Activated CD8-positive, alpha-beta memory T cell treated with anti-CD3 and anti-CD28 coated beads, Interleukin-2, amount 10 ng/mL, durations not matched to agents 7 days and 5 days (primary cell): ENCODE data around the gene SLC35B2. TPM values are rescaled to one million over a fixed set of nuclear protein-coding genes. Genes with fewer than 3 reads are reported as not detected.

Experiments used
- ATAC-seq: fragments of 150-1000 bp; cut with Tn5 transposase; one replicate; pipeline ENCODE4 v1.10.0; 2021; ENCODE audit warnings: moderate library complexity
- CTCF ChIA-PET: fragments of 350-600 bp; sonication (Branson Sonifier 250); formaldehyde crosslinking; loops from one replicate; lab custom pipeline; 2021; ENCODE audit warnings: antibody characterized with exemption; lab: Charles Lee
- DNase-seq: peaks from one replicate; pipeline ENCODE4 v3.0.0-alpha.2; 2020
- H3K27ac Mint-ChIP-seq: one replicate; pipeline ENCODE4 v1.8.0; 2021; ENCODE audit warnings: mild to moderate bottlenecking, mixed read lengths
- H3K27me3 Mint-ChIP-seq: one replicate; pipeline ENCODE4 v1.8.0; 2021; ENCODE audit warnings: mixed read lengths
- H3K36me3 Mint-ChIP-seq: one replicate; pipeline ENCODE4 v1.8.0; 2021; ENCODE audit warnings: mild to moderate bottlenecking, mixed read lengths
- H3K4me1 Mint-ChIP-seq: one replicate; pipeline ENCODE4 v1.8.0; 2021; ENCODE audit warnings: mixed read lengths
- H3K4me3 Mint-ChIP-seq: one replicate; pipeline ENCODE4 v1.8.0; 2021; ENCODE audit warnings: mild to moderate bottlenecking, moderate library complexity, mixed read lengths
- H3K9me3 Mint-ChIP-seq: one replicate; pipeline ENCODE4 v1.8.0; 2022; ENCODE audit warnings: low read depth, mixed read lengths
- total RNA-seq, 2 experiments: library from RNA; stranded (reverse); gene quantifications; one replicate each; pipeline ENCODE4 v1.2.3, GENCODE V29; 2021

SLC35B2 gene
- total RNA-seq, 2 experiments from 2014 or later = 28.0 to 39.6 TPM

DNA sequence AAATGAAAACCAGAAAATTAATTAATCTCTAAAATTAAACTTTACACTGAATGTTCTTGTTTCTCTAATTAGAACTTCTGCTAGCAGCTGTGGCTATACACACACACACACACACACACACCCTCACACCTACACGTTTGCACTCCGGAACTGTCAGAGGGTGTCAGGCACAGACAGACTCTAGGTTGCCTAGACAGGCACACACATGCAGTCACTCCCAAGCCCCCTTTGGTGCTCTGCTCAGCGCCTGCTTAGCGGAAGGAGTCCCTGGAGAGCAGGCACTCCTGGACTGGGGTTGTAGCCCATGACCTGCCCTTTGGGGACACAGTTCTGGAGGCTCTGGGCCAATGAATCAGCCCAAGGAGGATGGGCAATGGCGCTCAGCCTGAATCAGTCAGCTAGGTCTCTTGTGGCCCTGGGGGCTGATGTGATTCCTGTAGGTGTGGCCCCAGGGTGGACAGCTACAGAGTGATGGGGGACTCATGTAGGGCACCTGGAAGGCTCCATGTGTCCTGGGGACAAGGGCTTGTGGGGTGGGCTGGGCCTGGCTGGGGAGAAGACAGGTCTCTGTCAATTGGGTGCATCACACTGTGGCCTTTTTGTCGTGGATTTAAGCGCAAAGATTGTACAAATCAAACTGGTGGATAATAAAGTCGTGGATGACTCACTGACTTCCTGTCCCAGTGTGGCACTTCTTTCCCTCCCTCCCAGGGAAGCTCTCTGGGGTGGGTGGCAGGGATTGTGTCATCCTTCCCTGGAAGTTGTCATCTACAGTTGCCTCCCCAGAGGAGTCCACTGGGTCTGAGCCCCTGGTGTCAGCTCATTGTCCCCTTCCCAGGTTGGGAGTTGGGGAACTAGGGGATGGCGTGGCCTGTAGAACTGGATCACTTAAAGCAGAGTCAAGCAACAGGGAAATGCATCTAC is 21.7 kb upstream of the SLC35B2 start:
- H3K9me3 Mint-ChIP-seq = no peaks in the 10 kb centered on the region
- no peaks in the 10 kb centered on the region for H3K36me3 Mint-ChIP-seq
- CTCF ChIA-PET = interaction anchor here (1.4 to 2.4 kb wide), 2 partner anchors 11 to 35 kb away, joined by 3 to 11 read pairs; no protein-coding TSS in a partner anchor
- H3K4me1 Mint-ChIP-seq = no peaks in the 10 kb centered on the region
- H3K27me3 Mint-ChIP-seq = peaks cover 52% of the 10 kb centered on the region
- no peak for DNase-seq
- H3K27ac Mint-ChIP-seq = no peak overlapping the region
- H3K4me3 Mint-ChIP-seq = no peak overlapping the region
- no peak for ATAC-seq

DNA sequence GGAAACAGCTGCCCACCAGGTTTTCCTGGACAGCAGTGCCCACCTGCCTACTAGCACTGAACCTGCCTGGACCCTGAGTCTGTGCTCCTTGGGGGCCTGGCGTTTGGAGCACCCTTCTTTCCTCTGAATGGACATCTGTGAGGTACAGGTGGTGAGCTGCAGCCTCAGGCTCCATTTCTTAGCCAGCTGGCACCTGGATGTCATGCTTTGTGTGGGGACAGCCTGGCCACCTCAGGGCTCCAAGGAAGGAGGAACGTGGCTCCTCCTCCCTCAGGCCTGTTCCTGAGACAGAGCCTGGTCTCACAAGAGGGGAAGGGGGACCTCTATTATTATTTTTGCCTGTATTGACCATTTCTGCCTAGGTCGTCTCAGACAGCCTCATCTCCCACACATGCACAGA is 21.0 kb upstream of the SLC35B2 start:
- no peaks in the 10 kb centered on the region for H3K36me3 Mint-ChIP-seq
- DNase-seq = no peak
- no peaks in the 10 kb centered on the region for H3K9me3 Mint-ChIP-seq
- no peak overlapping the region for H3K27ac Mint-ChIP-seq
- H3K27me3 Mint-ChIP-seq = peaks cover 52% of the 10 kb centered on the region
- no peaks in the 10 kb centered on the region for H3K4me1 Mint-ChIP-seq
- CTCF ChIA-PET = interaction anchor here (1.4 to 2.4 kb wide), 2 partner anchors 10 to 36 kb away, joined by 3 to 11 read pairs; no protein-coding TSS in a partner anchor
- no peak overlapping the region for H3K4me3 Mint-ChIP-seq
- ATAC-seq = no peak

DNA sequence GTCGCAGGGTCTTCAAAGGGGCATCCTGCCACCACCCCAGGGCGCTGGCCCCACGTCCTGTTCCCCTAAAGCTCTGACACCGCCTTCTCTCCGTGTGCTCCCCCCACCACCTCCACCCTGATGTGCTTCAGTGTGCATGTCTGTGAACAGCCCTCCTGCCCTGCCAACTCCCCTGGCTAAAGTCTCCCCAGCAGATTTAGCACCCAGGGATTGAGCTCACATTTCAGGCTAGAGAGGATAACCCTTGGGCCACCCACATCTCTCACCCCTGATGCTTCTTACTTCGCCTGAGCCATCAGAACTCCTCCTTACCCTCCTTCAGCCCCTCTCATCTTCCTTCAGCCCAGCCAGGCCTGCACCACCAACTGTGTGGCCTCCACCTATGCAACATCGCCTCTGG is 20.4 kb upstream of the SLC35B2 start:
- DNase-seq (no peak), ATAC-seq (no peak)
- Mint-ChIP-seq H3K4me3 (no peak overlapping the region), H3K36me3 (no peaks in the 10 kb centered on the region), H3K4me1 (no peaks in the 10 kb centered on the region), H3K27ac (no peak overlapping the region), H3K9me3 (no peaks in the 10 kb centered on the region), H3K27me3 (peaks cover 57% of the 10 kb centered on the region)
- CTCF ChIA-PET = interaction anchor here (0.6 to 2.4 kb wide), 4 partner anchors 10 to 36 kb away, joined by 3 to 11 read pairs (median 4); partner anchors contain the start of gene AARS2

DNA sequence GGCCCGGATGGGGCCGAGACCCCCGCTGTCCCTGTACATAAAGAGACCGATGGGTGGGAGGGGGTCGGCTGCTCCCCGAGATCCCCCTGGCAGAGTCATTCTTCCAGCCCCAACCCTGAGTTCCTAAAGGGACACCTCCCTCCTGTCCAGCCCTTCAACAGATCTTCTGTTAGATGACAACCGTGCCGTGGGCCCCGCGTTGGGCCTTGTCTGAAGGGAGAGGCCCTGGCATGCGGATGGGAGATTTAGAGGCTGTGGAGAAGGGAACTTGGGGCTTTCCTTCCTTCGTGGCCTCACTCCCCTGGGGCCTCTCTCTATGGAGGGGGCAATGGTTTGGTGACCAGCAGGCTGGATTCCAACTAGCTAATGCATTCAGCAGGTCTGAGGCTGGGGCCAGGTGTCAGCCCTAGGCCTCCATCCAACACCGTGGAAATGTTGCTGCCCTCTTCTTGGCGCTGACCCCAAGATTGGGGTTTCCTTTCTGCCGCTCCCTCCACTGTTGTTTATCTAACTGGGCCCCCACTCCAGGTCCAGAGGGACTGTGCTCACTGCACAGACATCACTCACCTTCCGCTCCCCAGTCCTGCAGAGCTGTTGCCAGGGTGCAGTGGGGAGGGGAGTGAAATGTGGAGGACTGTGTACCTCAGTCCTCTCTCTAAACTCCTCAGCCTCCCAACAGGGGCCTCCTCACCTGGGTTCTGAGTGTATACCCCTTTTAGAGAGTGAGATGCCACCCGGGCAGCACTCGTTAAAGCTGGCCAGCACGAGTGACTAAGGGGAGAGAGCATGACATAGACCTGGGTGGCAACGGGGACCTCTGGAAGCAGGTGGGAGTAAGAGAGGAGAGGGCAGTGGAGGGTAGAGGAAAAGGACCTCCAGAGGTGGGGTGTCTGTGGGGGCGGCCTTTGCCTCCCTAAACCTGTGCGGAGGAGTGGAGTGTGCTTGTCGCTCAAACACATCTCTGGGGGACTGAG is 19.6 kb upstream of the SLC35B2 start:
- Mint-ChIP-seq H3K9me3 (no peaks in the 10 kb centered on the region), H3K36me3 (no peaks in the 10 kb centered on the region), H3K27me3 (peaks cover 63% of the 10 kb centered on the region), H3K4me1 (no peaks in the 10 kb centered on the region), H3K4me3 (no peak overlapping the region), H3K27ac (no peak overlapping the region)
- CTCF ChIA-PET = interaction anchor here (0.6 to 1.3 kb wide), 3 partner anchors 27 to 36 kb away, joined by 3 to 5 read pairs (median 3); partner anchors contain the start of gene AARS2
- no peak for ATAC-seq
- DNase-seq = no peak

DNA sequence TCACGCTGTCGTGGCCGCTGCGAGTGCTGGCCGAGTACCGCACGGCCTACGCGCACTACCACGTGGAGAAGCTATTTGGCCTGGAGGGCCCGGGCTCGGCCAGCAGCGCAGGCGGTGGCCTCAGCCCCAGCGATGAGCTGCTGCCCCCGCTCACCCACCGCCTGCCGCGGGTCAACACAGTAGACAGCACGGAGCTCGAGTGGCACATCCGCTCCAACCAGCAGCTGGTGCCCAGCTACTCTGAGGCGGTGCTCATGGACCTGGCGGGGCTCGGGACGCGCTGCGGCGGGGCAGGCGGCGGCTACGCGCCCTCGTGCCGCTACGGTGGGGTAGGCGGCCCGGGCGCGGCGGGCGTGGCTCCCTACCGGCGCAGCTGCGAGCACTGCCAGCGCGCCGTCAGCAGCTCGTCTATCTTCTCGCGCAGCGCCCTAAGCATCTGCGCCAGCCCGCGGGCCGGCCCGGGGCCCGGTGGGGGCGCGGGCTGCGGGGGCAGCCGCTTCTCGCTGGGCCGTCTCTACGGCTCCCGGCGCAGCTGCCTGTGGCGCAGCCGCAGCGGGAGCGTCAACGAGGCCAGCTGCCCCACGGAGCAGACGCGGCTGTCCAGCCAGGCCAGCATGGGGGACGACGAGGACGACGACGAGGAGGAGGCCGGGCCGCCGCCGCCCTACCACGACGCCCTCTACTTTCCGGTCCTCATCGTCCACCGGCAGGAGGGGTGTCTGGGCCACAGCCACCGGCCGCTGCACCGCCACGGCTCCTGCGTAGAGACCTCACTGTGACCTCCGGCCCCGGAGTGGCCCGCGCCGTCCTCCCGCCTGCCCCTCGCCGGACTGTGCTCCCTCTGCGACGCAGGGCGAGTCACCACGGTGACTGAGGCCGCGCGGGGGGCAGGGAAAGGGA is 18.7 kb upstream of the SLC35B2 start:
- CTCF ChIA-PET = no interaction called here
- Mint-ChIP-seq H3K9me3 (no peaks in the 10 kb centered on the region), H3K27ac (no peak overlapping the region), H3K4me1 (no peaks in the 10 kb centered on the region), H3K4me3 (no peak overlapping the region), H3K27me3 (peaks cover 73% of the 10 kb centered on the region), H3K36me3 (no peaks in the 10 kb centered on the region)
- peak; percentile 50 for ATAC-seq
- no peak for DNase-seq

DNA sequence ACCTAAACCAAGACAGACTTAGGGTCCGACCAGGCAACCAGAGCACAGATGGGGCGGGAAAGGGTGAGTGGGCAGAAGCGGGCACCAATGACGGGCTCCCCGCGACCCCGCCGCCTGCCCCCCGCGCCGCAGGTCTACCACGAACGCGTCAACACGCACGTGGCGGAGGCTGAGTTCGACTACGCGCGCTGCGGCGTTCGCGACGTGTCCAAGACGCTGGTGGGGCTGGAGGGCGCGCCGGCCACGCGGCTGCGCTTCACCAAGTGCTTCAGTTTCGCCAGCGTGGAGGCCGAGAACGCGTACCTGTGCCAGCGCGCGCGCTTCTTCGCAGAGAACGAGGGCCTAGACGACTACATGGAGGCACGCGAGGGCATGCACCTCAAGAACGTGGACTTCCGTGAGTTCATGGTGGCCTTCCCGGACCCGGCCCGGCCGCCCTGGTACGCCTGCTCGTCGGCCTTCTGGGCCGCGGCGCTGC is 18.0 kb upstream of the SLC35B2 start:
- CTCF ChIA-PET = no interaction called here
- H3K36me3 Mint-ChIP-seq = no peaks in the 10 kb centered on the region

DNA sequence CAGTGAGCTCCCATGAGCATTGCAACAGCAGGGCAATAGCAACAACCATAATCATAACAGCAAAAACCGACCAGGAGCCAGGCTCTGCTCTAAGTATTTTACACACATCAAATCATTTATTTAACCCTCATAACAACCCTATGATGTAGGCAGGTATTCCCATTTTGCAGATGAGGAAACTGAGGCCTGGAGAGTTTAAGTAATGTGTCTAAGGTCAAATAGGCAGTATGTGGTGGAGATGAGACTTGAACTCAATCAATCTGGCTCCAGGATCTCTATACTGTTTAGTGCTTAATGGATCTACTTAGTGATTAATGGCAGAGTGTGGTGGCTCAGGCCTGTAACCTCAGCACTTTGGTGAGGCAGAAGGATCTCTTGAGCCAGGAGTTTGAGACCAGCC is 16.3 kb upstream of the SLC35B2 start:
- no peaks in the 10 kb centered on the region for H3K36me3 Mint-ChIP-seq
- H3K27me3 Mint-ChIP-seq = peaks cover 72% of the 10 kb centered on the region
- H3K4me3 Mint-ChIP-seq = no peak overlapping the region
- CTCF ChIA-PET = interaction anchor here (1.0 to 1.2 kb wide), 2 partner anchors 22 to 64 kb away, joined by 3 read pairs; no protein-coding TSS in a partner anchor
- ATAC-seq (no peak), DNase-seq (no peak)
- H3K9me3 Mint-ChIP-seq = no peaks in the 10 kb centered on the region
- no peak overlapping the region for H3K27ac Mint-ChIP-seq
- H3K4me1 Mint-ChIP-seq = peaks cover 14% of the 10 kb centered on the region

More for the DNA sequence above, 18.0 kb upstream of the SLC35B2 start:
- no peak overlapping the region for H3K27ac Mint-ChIP-seq
- H3K4me3 Mint-ChIP-seq = no peak overlapping the region
- no peaks in the 10 kb centered on the region for H3K9me3 Mint-ChIP-seq
- no peaks in the 10 kb centered on the region for H3K4me1 Mint-ChIP-seq
- H3K27me3 Mint-ChIP-seq = peaks cover 67% of the 10 kb centered on the region
- DNase-seq (no peak), ATAC-seq (no peak)

DNA sequence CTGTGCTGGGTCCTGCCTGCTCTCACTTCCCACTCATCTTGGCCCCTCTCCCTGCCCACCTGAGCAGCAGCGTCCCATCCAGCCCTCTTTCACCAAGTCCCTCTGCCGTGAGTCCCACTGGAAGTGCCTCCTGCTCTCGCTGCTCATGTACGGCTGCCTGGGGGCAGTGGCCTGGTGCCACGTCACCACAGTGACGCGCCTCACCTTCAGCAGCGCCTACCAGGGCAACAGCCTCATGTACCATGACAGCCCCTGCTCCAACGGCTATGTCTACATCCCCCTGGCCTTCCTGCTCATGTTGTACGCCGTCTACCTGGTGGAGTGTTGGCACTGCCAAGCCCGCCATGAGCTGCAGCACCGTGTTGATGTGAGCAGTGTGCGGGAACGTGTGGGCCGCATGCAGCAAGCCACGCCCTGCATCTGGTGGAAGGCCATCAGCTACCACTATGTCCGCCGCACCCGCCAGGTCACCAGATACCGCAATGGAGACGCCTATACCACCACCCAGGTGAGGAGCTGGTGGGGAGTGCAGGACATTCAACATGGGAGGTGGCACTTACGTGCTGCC is 15.8 kb upstream of the SLC35B2 start:
- ATAC-seq (no peak), DNase-seq (no peak)
- no peaks in the 10 kb centered on the region for H3K36me3 Mint-ChIP-seq
- no peaks in the 10 kb centered on the region for H3K9me3 Mint-ChIP-seq
- H3K27ac Mint-ChIP-seq = no peak overlapping the region
- peaks cover 74% of the 10 kb centered on the region for H3K27me3 Mint-ChIP-seq
- no peak overlapping the region for H3K4me3 Mint-ChIP-seq
- peaks cover 15% of the 10 kb centered on the region for H3K4me1 Mint-ChIP-seq
- CTCF ChIA-PET = interaction anchor here (1.0 to 1.2 kb wide), 2 partner anchors 23 to 65 kb away, joined by 3 read pairs; no protein-coding TSS in a partner anchor

DNA sequence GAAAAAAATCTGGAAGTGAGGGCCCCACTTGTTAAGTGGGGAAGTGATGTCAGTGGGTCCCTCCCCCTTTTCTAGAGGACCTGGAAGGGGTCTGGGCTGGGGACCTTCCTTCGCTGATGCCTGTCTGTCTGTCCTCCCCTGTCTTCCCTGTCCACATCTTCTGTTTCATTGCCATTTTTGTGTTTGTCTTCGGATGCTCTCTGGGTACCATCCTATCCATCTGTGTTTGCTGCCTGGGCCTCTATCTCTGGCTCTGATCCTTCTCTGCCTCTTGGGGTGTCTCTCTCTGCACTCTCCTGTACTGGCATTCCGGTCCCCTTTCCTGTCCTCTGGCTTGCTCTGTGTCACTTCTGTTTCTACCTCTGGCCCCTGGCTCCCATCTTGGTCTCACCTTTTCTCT is 15.2 kb upstream of the SLC35B2 start:
- H3K27me3 Mint-ChIP-seq = peaks cover 69% of the 10 kb centered on the region
- CTCF ChIA-PET = interaction anchor here (7.0 kb wide), 1 partner anchor 33 kb away, joined by 94 read pairs; no protein-coding TSS in a partner anchor
- no peaks in the 10 kb centered on the region for H3K9me3 Mint-ChIP-seq
- no peaks in the 10 kb centered on the region for H3K36me3 Mint-ChIP-seq
- H3K4me3 Mint-ChIP-seq = no peak overlapping the region
- ATAC-seq (no peak), DNase-seq (no peak)
- H3K27ac Mint-ChIP-seq = no peak overlapping the region
- H3K4me1 Mint-ChIP-seq = peaks cover 20% of the 10 kb centered on the region

DNA sequence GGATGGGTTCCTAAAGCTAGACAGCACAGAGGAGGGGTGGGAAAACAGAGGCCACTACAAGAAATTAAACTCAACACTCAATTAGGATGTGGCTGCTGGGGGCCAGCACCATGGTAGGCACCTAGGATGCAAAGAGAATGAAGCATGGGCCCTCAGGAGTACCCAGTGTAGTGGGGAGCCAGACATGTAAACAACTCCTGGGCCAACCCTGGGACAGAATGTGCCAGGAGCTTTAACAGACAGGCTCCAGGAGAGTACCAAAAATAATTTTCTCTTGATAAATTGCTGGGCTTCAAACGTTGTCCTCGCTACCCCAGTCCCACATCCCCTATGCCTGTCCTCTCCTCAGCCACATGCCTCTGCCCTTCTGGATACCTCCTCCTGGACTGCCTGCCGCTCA is 14.6 kb upstream of the SLC35B2 start:
- no peak overlapping the region for H3K4me3 Mint-ChIP-seq
- H3K9me3 Mint-ChIP-seq = no peaks in the 10 kb centered on the region
- CTCF ChIA-PET = interaction anchor here (7.0 kb wide), 1 partner anchor 33 kb away, joined by 94 read pairs; no protein-coding TSS in a partner anchor
- H3K4me1 Mint-ChIP-seq = peaks cover 24% of the 10 kb centered on the region
- no peaks in the 10 kb centered on the region for H3K36me3 Mint-ChIP-seq
- ATAC-seq (no peak), DNase-seq (no peak)
- H3K27ac Mint-ChIP-seq = no peak overlapping the region
- H3K27me3 Mint-ChIP-seq = peaks cover 63% of the 10 kb centered on the region

DNA sequence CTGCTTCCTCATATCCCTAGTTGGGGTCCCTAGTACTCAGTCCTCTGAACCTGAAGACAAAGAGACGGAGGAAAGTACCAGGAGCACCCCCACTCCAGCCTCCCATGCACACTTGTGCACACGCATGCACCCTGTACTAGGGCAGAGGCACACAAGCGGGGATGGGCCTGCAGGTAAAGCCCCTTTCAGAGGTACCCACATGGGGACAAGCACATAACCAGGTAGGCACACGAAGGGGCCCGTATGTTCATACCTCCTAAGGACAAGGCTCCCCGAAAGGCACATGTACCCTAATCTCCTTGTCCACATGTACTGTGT is 14.0 kb upstream of the SLC35B2 start:
- peaks cover 59% of the 10 kb centered on the region for H3K27me3 Mint-ChIP-seq

More for the DNA sequence above, 14.0 kb upstream of the SLC35B2 start:
- H3K9me3 Mint-ChIP-seq = no peaks in the 10 kb centered on the region
- peaks cover 29% of the 10 kb centered on the region for H3K4me1 Mint-ChIP-seq
- CTCF ChIA-PET = interaction anchor here (0.6 to 7.0 kb wide), 2 partner anchors 34 to 618 kb away, joined by 3 to 94 read pairs; no protein-coding TSS in a partner anchor
- no peaks in the 10 kb centered on the region for H3K36me3 Mint-ChIP-seq
- DNase-seq (no peak), ATAC-seq (no peak)
- H3K4me3 Mint-ChIP-seq = peak overlapping the region; percentile 28
- no peak overlapping the region for H3K27ac Mint-ChIP-seq
